ENCODE data around the gene DDR2.

DDR2 gene

DNA sequence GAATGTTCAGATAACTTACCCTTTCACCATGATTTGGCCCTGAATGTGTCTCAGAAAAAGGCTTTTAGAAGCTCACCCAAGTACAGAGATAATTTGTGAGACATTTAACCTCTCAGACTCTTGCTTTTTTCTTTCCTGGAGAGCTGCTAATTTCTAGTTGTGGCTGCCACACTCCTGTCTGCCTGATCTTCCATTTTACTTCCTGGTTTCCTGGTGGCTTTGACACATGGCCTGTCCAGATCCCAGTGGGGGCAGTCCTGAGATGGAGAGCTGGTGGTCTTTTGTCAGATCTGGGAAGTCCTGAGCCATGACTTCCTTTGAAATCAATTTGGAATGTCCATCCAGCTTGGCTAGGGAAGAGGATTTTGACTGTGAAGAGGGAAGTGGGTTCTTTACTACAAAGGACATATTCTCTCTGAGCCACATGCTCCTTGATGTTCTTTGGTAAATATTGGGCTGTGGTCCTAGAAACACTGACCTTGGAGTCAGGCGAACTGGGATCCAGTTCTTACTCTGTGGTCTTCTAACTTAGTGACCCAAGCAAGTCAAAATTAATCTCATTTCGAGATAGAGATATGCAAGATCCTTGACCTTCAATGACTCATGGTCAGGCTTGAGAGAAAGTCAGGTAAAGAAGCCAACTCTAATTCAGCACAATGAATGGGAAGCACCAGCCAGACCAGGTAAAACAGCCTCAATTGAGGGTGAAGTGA lies 80.2 kb downstream of the DDR2 start:
- no peak for TF ChIP-seq CTCF (conservative IDR thresholded peaks at IDR 0.05; ENCODE audit: low read depth, low read length)
- H4K20me1 ChIP-seq (ENCODE audit: insufficient read depth): no peaks in the 10 kb centered on the region
- no peak overlapping the region for H3K27ac ChIP-seq

GRCh38 chr1:162716123-162716522 lies 83.9 kb downstream of the DDR2 start:
- no peaks in the 10 kb centered on the region for H3K36me3 ChIP-seq (ENCODE audit: insufficient read depth)
- no peaks in the 10 kb centered on the region for H3K27me3 ChIP-seq (ENCODE audit: insufficient read depth, low read depth)
- H3K4me1 ChIP-seq (ENCODE audit: low read depth, poor library complexity, severe bottlenecking): no peaks in the 10 kb centered on the region
- H4K20me1 ChIP-seq (ENCODE audit: insufficient read depth): no peaks in the 10 kb centered on the region
- no peaks in the 10 kb centered on the region for H3K79me2 ChIP-seq (ENCODE audit: insufficient read depth, low read depth)
- H3K27ac ChIP-seq: no peak overlapping the region
- no peak overlapping the region for H3K4me3 ChIP-seq (IDR thresholded peaks at IDR 0.05; ENCODE audit: insufficient read depth, low read depth, low read length)
- H3K9ac ChIP-seq: no peak overlapping the region
- H2AFZ ChIP-seq (ENCODE audit: low read depth): no peak overlapping the region
- no peak for TF ChIP-seq CTCF (conservative IDR thresholded peaks at IDR 0.05; ENCODE audit: low read depth, low read length)
- no peak overlapping the region for H3K4me2 ChIP-seq

More for the DNA sequence above, 80.2 kb downstream of the DDR2 start:
- no peaks in the 10 kb centered on the region for H3K79me2 ChIP-seq (ENCODE audit: insufficient read depth, low read depth)
- no peak overlapping the region for H3K9ac ChIP-seq
- no peak overlapping the region for H2AFZ ChIP-seq (ENCODE audit: low read depth)
- no peaks in the 10 kb centered on the region for H3K4me1 ChIP-seq (ENCODE audit: low read depth, poor library complexity, severe bottlenecking)
- no peak overlapping the region for H3K4me3 ChIP-seq (IDR thresholded peaks at IDR 0.05; ENCODE audit: insufficient read depth, low read depth, low read length)
- no peak overlapping the region for H3K4me2 ChIP-seq
- H3K27me3 ChIP-seq (ENCODE audit: insufficient read depth, low read depth): no peaks in the 10 kb centered on the region
- H3K36me3 ChIP-seq (ENCODE audit: insufficient read depth): no peaks in the 10 kb centered on the region

GRCh38 chr1:162716552-162716951 lies 84.3 kb downstream of the DDR2 start:
- no peaks in the 10 kb centered on the region for H4K20me1 ChIP-seq (ENCODE audit: insufficient read depth)
- H3K27ac ChIP-seq: no peak overlapping the region
- H3K79me2 ChIP-seq (ENCODE audit: insufficient read depth, low read depth): no peaks in the 10 kb centered on the region
- no peak overlapping the region for H2AFZ ChIP-seq (ENCODE audit: low read depth)
- H3K36me3 ChIP-seq (ENCODE audit: insufficient read depth): no peaks in the 10 kb centered on the region
- H3K27me3 ChIP-seq (ENCODE audit: insufficient read depth, low read depth): no peaks in the 10 kb centered on the region
- no peak for TF ChIP-seq CTCF (conservative IDR thresholded peaks at IDR 0.05; ENCODE audit: low read depth, low read length)
- H3K4me1 ChIP-seq (ENCODE audit: low read depth, poor library complexity, severe bottlenecking): no peaks in the 10 kb centered on the region
- no peak overlapping the region for H3K9ac ChIP-seq
- no peak overlapping the region for H3K4me3 ChIP-seq (IDR thresholded peaks at IDR 0.05; ENCODE audit: insufficient read depth, low read depth, low read length)
- H3K4me2 ChIP-seq: no peak overlapping the region

GRCh38 chr1:162717548-162718184 lies 85.4 kb downstream of the DDR2 start:
- TF ChIP-seq CTCF (conservative IDR thresholded peaks at IDR 0.05; ENCODE audit: low read depth, low read length): no peak

More at GRCh38 chr1:162717548-162718184, 85.4 kb downstream of the DDR2 start:
- no peak overlapping the region for H3K27ac ChIP-seq
- H3K9ac ChIP-seq: no peak overlapping the region
- H3K36me3 ChIP-seq (ENCODE audit: insufficient read depth): no peaks in the 10 kb centered on the region
- no peaks in the 10 kb centered on the region for H4K20me1 ChIP-seq (ENCODE audit: insufficient read depth)
- H2AFZ ChIP-seq (ENCODE audit: low read depth): no peak overlapping the region
- H3K4me1 ChIP-seq (ENCODE audit: low read depth, poor library complexity, severe bottlenecking): no peaks in the 10 kb centered on the region
- no peak overlapping the region for H3K4me2 ChIP-seq
- H3K79me2 ChIP-seq (ENCODE audit: insufficient read depth, low read depth): no peaks in the 10 kb centered on the region
- no peak overlapping the region for H3K4me3 ChIP-seq (IDR thresholded peaks at IDR 0.05; ENCODE audit: insufficient read depth, low read depth, low read length)
- H3K27me3 ChIP-seq (ENCODE audit: insufficient read depth, low read depth): no peaks in the 10 kb centered on the region

All from KMS-11 (cell line).